ENCODE results near the gene LY9.
A peak's percentile ranks its signal among the peaks of the same experiment; 100 is the strongest.

Gene LY9

GRCh38 chr1:160799641-160800040 lies 3.7 kb downstream of the LY9 start:
- no peak for DNase-seq
- in situ Hi-C loops (cut with MboI; ENCODE audit: low pct_unique_long_range_greater_than_20kb, low sequenced_read_pairs), result no loop called here

DNA sequence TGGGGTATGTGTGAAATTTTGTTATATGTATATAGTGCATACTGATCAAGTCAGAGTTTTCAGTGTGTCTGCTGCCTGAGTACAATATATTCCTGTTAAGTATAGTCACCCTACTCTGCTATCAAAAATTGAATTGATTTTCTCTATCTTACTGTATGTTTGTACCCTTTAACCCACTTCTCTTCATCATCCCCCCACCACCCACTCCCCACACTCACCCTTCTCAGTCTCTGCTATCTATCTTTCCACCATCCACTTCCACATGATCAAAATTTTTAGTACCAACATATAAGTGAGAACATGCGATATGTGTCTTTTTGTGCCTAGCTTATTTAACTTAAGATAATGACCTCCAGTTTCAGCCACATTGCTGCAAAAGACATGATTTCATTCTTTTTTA lies 4.2 kb downstream of the LY9 start:
- DNase-seq, result no peak
- in situ Hi-C loops (cut with MboI; ENCODE audit: low pct_unique_long_range_greater_than_20kb, low sequenced_read_pairs), result no loop called here

DNA sequence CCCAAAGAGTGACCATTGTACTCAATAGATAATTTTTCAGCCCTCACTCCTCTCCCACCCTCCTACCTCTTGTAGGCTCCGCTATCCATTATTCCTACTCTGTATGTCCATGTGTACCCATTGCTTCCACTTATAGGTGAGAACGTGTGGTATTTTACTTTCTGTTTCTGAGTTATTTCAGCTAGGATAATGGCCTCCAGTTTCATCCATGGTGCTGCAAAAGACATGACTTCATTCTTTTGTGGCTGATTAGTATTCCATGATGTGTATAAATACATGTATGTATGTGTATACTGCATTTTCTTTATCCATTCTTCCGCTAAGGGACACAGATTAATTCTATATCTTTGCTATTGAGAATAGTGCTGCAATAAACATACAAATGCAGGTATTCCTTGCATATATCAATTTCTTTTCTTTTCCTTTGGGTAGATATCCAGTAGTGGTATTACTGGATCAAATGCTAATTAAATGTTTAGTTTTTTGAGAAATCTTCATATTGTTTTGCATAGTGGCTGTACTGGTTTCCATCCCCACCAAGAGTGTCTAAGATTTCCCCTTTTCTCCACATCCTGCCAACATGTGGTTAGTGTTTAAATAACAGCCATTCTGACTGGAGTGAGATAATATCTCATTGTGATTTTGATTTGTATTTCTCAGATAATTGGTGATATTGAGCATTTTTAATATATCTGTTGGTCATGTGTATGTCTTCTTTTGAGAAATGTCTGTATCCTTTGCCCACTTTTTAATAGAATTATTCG lies 4.9 kb downstream of the LY9 start:
- in situ Hi-C loops (cut with MboI; ENCODE audit: low pct_unique_long_range_greater_than_20kb, low sequenced_read_pairs), result no loop called here
- DNase-seq, result peak; percentile 24

- in situ Hi-C loops (cut with MboI; ENCODE audit: low pct_unique_long_range_greater_than_20kb, low sequenced_read_pairs), result no loop called here
- no peak for DNase-seq
Observed at GRCh38 chr1:160801836-160802580, 6.0 kb downstream of the LY9 start.

- DNase-seq, result no peak
- in situ Hi-C loops (cut with MboI; ENCODE audit: low pct_unique_long_range_greater_than_20kb, low sequenced_read_pairs), result no loop called here
Observed at GRCh38 chr1:160806109-160806665, 10.2 kb downstream of the LY9 start.

- no peak for DNase-seq
- in situ Hi-C loops (cut with MboI; ENCODE audit: low pct_unique_long_range_greater_than_20kb, low sequenced_read_pairs), result no loop called here
Observed at GRCh38 chr1:160806784-160807183, 10.8 kb downstream of the LY9 start.

- DNase-seq, result no peak
Observed at GRCh38 chr1:160807247-160807646, 11.3 kb downstream of the LY9 start.

GRCh38 chr1:160807738-160808137 lies 11.8 kb downstream of the LY9 start:
- in situ Hi-C loops (cut with MboI; ENCODE audit: low pct_unique_long_range_greater_than_20kb, low sequenced_read_pairs), result no loop called here
- DNase-seq, result no peak

More at GRCh38 chr1:160807247-160807646, 11.3 kb downstream of the LY9 start:
- in situ Hi-C loops (cut with MboI; ENCODE audit: low pct_unique_long_range_greater_than_20kb, low sequenced_read_pairs), result no loop called here

GRCh38 chr1:160808289-160808688 lies 12.3 kb downstream of the LY9 start:
- no peak for DNase-seq
- in situ Hi-C loops (cut with MboI; ENCODE audit: low pct_unique_long_range_greater_than_20kb, low sequenced_read_pairs), result no loop called here

DNA sequence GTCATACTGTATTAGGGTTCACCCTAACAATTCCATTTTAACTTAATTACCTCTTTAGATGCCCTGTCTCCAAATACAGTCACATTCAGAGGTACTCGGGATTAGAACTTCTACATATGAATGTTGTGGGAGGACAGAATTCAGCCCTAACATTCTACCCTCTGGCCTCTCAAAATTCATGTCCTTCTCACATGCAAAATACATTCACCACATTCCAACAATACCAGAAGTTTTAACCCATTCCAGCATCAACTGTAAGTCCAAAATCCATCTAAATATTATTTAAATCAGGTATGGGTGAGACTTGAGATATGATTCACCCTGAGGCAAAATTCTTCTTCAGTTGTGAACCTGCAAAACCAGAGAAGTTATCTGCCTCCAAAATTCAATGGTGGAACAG lies 14.5 kb downstream of the LY9 start:
- in situ Hi-C loops (cut with MboI; ENCODE audit: low pct_unique_long_range_greater_than_20kb, low sequenced_read_pairs), result no loop called here
- DNase-seq, result no peak

DNA sequence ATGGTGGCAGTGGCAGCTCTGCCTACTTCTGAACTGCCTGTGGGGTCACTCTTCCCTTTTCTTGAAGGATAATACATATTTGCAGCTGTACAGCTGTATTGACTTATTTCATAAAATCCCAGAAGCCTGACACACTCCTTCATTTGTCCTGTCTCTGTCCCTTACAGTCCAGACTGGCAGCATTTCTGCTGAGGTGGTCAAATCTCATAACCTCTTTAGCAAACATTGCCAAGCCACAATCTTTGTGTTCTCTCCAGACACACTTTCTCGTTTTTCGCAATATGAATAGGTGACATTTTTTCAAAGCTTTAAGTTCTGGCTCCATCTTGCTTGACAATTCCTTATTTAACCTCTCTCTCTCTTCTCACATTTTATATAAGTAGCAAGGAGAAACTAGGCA lies 15.2 kb downstream of the LY9 start:
- no peak for DNase-seq
- in situ Hi-C loops (cut with MboI; ENCODE audit: low pct_unique_long_range_greater_than_20kb, low sequenced_read_pairs), result no loop called here

- in situ Hi-C loops (cut with MboI; ENCODE audit: low pct_unique_long_range_greater_than_20kb, low sequenced_read_pairs), result no loop called here
- no peak for DNase-seq
Observed at GRCh38 chr1:160813215-160813614, 17.2 kb downstream of the LY9 start.

GRCh38 chr1:160814316-160814715 lies 18.3 kb downstream of the LY9 start:
- in situ Hi-C loops (cut with MboI; ENCODE audit: low pct_unique_long_range_greater_than_20kb, low sequenced_read_pairs), result no loop called here
- no peak for DNase-seq

DNA sequence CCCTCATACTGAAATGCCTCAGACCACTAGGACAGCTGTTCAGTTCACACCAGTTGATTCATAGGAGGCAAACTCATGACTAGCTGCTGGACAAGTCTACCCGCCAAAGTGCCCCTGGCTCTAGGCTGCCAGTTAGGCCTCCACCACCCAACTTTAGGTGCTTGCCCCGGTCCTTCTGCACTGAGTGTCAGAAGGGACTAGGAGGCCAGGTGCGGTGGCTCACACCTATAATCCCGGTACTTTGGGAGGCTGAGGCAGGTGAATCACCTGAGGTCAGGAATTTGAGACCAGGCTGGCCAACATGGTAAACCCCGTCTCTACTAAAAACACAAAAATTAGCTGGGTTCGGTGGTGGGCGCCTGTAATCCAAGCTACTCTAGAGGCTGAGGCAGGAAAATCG lies 18.9 kb downstream of the LY9 start:
- in situ Hi-C loops (cut with MboI; ENCODE audit: low pct_unique_long_range_greater_than_20kb, low sequenced_read_pairs), result no loop called here
- DNase-seq, result no peak

- no peak for DNase-seq
- in situ Hi-C loops (cut with MboI; ENCODE audit: low pct_unique_long_range_greater_than_20kb, low sequenced_read_pairs), result no loop called here
Observed at GRCh38 chr1:160818207-160818937, 22.4 kb downstream of the LY9 start.

GRCh38 chr1:160819186-160819585 lies 23.2 kb downstream of the LY9 start:
- DNase-seq, result no peak
- in situ Hi-C loops (cut with MboI; ENCODE audit: low pct_unique_long_range_greater_than_20kb, low sequenced_read_pairs), result no loop called here

- DNase-seq, result no peak
- in situ Hi-C loops (cut with MboI; ENCODE audit: low pct_unique_long_range_greater_than_20kb, low sequenced_read_pairs), result no loop called here
Observed at GRCh38 chr1:160821627-160822026, 25.7 kb downstream of the LY9 start.

DNA sequence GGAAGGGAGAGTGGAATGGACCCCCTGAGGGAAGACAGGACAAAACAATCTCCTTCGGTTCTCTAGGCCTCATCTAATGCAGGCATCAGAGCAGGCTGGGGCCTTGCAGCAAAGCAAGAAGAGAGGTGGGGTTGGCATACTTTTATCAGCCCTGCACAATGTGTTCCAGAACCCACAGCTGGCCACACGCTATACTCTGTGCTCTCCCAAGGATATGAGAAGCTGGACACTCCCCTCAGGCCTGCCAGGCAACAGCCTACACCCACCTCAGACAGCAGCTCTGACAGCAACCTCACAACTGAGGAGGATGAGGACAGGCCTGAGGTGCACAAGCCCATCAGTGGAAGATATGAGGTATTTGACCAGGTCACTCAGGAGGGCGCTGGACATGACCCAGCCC lies 27.3 kb downstream of the LY9 start:
- DNase-seq, result no peak
- in situ Hi-C loops (cut with MboI; ENCODE audit: low pct_unique_long_range_greater_than_20kb, low sequenced_read_pairs), result no loop called here

GRCh38 chr1:160826546-160826945 lies 30.6 kb downstream of the LY9 start:
- in situ Hi-C loops (cut with MboI; ENCODE audit: low pct_unique_long_range_greater_than_20kb, low sequenced_read_pairs), result no loop called here
- DNase-seq, result no peak

- DNase-seq, result no peak
- in situ Hi-C loops (cut with MboI; ENCODE audit: low pct_unique_long_range_greater_than_20kb, low sequenced_read_pairs), result no loop called here
Observed at GRCh38 chr1:160827418-160827817, 31.4 kb downstream of the LY9 start.
